MM.1S (cell line): ENCODE data around the gene TBC1D16.
"Not testable (repeated sequence)": the region's sequence is repeated elsewhere in the genome, so short reads cannot be mapped to it uniquely, and the experiment has no call there.

ENCODE experiments used
- DNase-seq: peaks from one replicate; pipeline ENCODE4 v3.0.0-alpha.2; 2015
- H2AFZ ChIP-seq: fragments of 300-600 bp; sonication (generic); 2 replicates; pipeline ENCODE4 v1.6.0; 2016; ENCODE audit warnings: antibody characterized with exemption, low read length
- H3F3A ChIP-seq: fragments of 300-600 bp; sonication (generic); 2 replicates; pipeline ENCODE4 v1.6.1; 2016; ENCODE audit warnings: mild to moderate bottlenecking, antibody characterized with exemption, low read length, moderate library complexity, mixed read lengths; ENCODE audit not compliant: insufficient read depth
- H3K27ac ChIP-seq: fragments of 300-600 bp; sonication (generic); 2 replicates; pipeline ENCODE4 v1.5.1; 2016; ENCODE audit warnings: mild to moderate bottlenecking, low read length
- H3K27me3 ChIP-seq: fragments of 300-600 bp; sonication (generic); replicated peaks from 2 replicates; pipeline ENCODE4 v1.6.0; 2016; ENCODE audit warnings: low read length; ENCODE audit not compliant: insufficient read depth
- H3K36me3 ChIP-seq: fragments of 300-600 bp; sonication (generic); replicated peaks from 2 replicates; pipeline ENCODE4 v1.6.1; 2016; ENCODE audit warnings: mild to moderate bottlenecking, low read length, mixed read lengths; ENCODE audit not compliant: insufficient read depth
- H3K4me1 ChIP-seq: fragments of 300-600 bp; sonication (generic); 2 replicates; pipeline ENCODE4 v1.6.1; 2016; ENCODE audit warnings: low read length, mixed read lengths
- H3K4me2 ChIP-seq: fragments of 300-600 bp; sonication (generic); 2 replicates; pipeline ENCODE4 v1.6.0; 2016; ENCODE audit warnings: low read depth, low read length
- H3K4me3 ChIP-seq: fragments of 300-600 bp; sonication (generic); 2 replicates; pipeline ENCODE4 v1.5.1; 2016; ENCODE audit warnings: low read length, mixed read lengths
- H3K79me2 ChIP-seq: fragments of 300-600 bp; sonication (generic); 2 replicates; pipeline ENCODE4 v1.6.1; 2016; ENCODE audit warnings: mixed run types, low read length, mixed read lengths
- H3K9ac ChIP-seq: fragments of 300-600 bp; sonication (generic); 2 replicates; pipeline ENCODE4 v1.6.1; 2016; ENCODE audit warnings: low read length, mixed read lengths
- H3K9me2 ChIP-seq: fragments of 300-600 bp; sonication (generic); replicated peaks from 2 replicates; pipeline ENCODE4 v1.6.1; 2016; ENCODE audit warnings: mild to moderate bottlenecking, low read length, mixed read lengths; ENCODE audit not compliant: insufficient read depth
- H3K9me3 ChIP-seq: fragments of 300-600 bp; sonication (generic); replicated peaks from 2 replicates; pipeline ENCODE4 v1.6.1; 2016; ENCODE audit warnings: mild to moderate bottlenecking, low read length, mixed read lengths; ENCODE audit not compliant: insufficient read depth
- H4K20me1 ChIP-seq: fragments of 300-600 bp; sonication (generic); 2 replicates; pipeline ENCODE4 v1.6.1; 2016; ENCODE audit warnings: mild to moderate bottlenecking, low read length, moderate library complexity, mixed read lengths; ENCODE audit not compliant: insufficient read depth
- CTCF ChIP-seq: fragments of 300-600 bp; sonication (generic); IDR thresholded peaks from 2 replicates; pipeline ENCODE4 v1.5.1; 2016; ENCODE audit warnings: antibody characterized with exemption, low read length, mixed read lengths
- EZH2 ChIP-seq: fragments of 300-600 bp; sonication (generic); optimal IDR thresholded peaks from 2 replicates; pipeline ENCODE3; 2017; ENCODE audit warnings: low read depth, mild to moderate bottlenecking, antibody characterized with exemption, low read length, mixed read lengths
- EZH2phosphoT487 ChIP-seq: fragments of 300-600 bp; sonication (generic); IDR thresholded peaks from 2 replicates; pipeline ENCODE4 v1.6.1; 2018; ENCODE audit warnings: antibody characterized with exemption, low read length

The TBC1D16 gene

GRCh38 chr17:80047176-80047575 lies 11.5 kb upstream of the TBC1D16 start:
- DNase-seq: no peak
- Histone ChIP-seq H4K20me1 (no peaks in the 10 kb centered on the region), H3K27me3 (peaks cover 94% of the 10 kb centered on the region), H3K9me3 (no peaks in the 10 kb centered on the region), H3K4me1 (no peaks in the 10 kb centered on the region), H3K4me2 (no peak overlapping the region), H2AFZ (no peak overlapping the region), H3K27ac (no peak overlapping the region), H3K36me3 (no peaks in the 10 kb centered on the region), H3K4me3 (no peak overlapping the region), H3K79me2 (no peaks in the 10 kb centered on the region), H3K9me2 (no peaks in the 10 kb centered on the region), H3K9ac (no peak overlapping the region), H3F3A (no peaks in the 10 kb centered on the region)
- no peak for TF ChIP-seq EZH2phosphoT487
- TF ChIP-seq EZH2: no peak
- TF ChIP-seq CTCF: no peak

GRCh38 chr17:80046709-80047108 lies 11.0 kb upstream of the TBC1D16 start:
- H3K4me2 ChIP-seq, H3K4me3 ChIP-seq, H3K9ac ChIP-seq, H3K36me3 ChIP-seq, H3F3A ChIP-seq, H3K9me2 ChIP-seq, H3K27ac ChIP-seq, H3K9me3 ChIP-seq, H3K79me2 ChIP-seq, H2AFZ ChIP-seq, H3K4me1 ChIP-seq, DNase-seq, H4K20me1 ChIP-seq: not testable (repeated sequence)
- H3K27me3 ChIP-seq: peaks cover 94% of the 10 kb centered on the region

DNA sequence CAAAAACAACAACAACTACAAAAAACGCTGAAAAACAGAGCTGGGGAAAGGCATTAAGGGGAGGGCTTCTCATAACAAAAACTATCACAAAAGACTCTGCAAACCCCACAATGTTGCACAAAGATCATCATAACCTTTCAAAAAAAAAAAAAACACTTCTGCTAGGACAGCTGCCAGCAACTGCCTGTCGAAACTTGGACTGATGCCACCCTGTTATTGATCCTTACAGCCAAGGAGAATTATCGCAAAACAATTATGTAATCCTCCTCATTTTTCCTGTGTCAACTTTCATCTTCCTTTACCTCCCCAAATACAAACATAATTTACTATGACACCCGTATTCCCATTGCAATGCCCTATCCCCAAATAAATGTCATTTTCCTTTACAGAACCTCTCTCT lies 10.0 kb upstream of the TBC1D16 start:
- H3K27me3 ChIP-seq: peaks cover 96% of the 10 kb centered on the region
- no peak overlapping the region for H3K4me2 ChIP-seq
- no peaks in the 10 kb centered on the region for H3F3A ChIP-seq
- no peaks in the 10 kb centered on the region for H4K20me1 ChIP-seq
- no peak overlapping the region for H3K27ac ChIP-seq
- H3K4me1 ChIP-seq: no peaks in the 10 kb centered on the region
- no peak for DNase-seq
- H2AFZ ChIP-seq: no peak overlapping the region
- no peaks in the 10 kb centered on the region for H3K9me2 ChIP-seq
- no peaks in the 10 kb centered on the region for H3K9me3 ChIP-seq
- H3K4me3 ChIP-seq: no peak overlapping the region
- no peaks in the 10 kb centered on the region for H3K36me3 ChIP-seq
- TF ChIP-seq EZH2: no peak
- no peak for TF ChIP-seq EZH2phosphoT487
- no peak for TF ChIP-seq CTCF
- no peaks in the 10 kb centered on the region for H3K79me2 ChIP-seq
- no peak overlapping the region for H3K9ac ChIP-seq

- no peak overlapping the region for H3K4me3 ChIP-seq
- H3K36me3 ChIP-seq: no peaks in the 10 kb centered on the region
- DNase-seq: no peak
- H2AFZ ChIP-seq: no peak overlapping the region
- no peaks in the 10 kb centered on the region for H3K9me3 ChIP-seq
- TF ChIP-seq EZH2 (no peak), EZH2phosphoT487 (no peak), CTCF (no peak)
- no peak overlapping the region for H3K27ac ChIP-seq
- H3K79me2 ChIP-seq: no peaks in the 10 kb centered on the region
- no peaks in the 10 kb centered on the region for H4K20me1 ChIP-seq
- no peak overlapping the region for H3K9ac ChIP-seq
- H3K4me2 ChIP-seq: no peak overlapping the region
- H3F3A ChIP-seq: no peaks in the 10 kb centered on the region
- H3K9me2 ChIP-seq: no peaks in the 10 kb centered on the region
- peaks cover 97% of the 10 kb centered on the region for H3K27me3 ChIP-seq
- H3K4me1 ChIP-seq: no peaks in the 10 kb centered on the region
Measured at GRCh38 chr17:80043963-80044362, 8.3 kb upstream of the TBC1D16 start.
